Measurements from ENCODE around the gene ADCY7.

Gene ADCY7

DNA sequence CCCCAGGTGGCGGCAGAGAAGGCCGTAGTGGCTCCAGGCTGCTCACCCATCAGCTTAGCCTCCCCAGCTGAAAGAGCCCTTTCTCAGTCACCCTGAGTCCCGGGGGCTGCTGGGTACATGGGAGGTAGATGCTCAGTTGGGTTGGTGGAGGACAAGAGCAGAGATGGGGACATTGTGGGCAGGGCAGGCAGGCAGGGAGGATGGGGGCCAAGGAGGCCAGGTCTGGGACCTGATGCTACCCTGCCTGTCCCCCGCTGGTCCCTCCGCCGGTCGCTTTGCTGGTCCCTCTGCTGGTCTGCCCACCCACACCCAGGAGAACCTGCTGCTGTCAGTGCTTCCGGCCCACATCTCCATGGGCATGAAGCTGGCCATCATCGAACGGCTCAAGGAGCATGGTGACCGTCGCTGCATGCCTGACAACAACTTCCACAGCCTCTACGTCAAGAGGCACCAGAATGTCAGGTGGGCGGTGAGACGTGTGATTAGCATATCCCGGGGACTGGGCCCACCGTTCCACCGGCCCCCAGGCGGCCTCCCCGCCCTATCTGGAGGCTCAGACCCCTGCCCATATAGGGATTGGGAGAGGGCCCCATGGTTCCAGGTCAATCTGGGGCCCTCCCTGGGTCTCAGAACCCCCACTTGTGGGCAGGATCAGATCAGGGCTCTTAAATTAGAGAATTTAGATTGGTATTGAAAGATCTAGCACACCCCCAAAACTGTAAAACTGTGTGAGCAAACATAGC lies 26.9 kb downstream of the ADCY7 start:
- no peak overlapping the region for H3K4me3 ChIP-seq (ENCODE audit: low read length)
- DNase-seq (ENCODE audit: low read depth): no peak
- TF ChIP-seq, protein P1, sequence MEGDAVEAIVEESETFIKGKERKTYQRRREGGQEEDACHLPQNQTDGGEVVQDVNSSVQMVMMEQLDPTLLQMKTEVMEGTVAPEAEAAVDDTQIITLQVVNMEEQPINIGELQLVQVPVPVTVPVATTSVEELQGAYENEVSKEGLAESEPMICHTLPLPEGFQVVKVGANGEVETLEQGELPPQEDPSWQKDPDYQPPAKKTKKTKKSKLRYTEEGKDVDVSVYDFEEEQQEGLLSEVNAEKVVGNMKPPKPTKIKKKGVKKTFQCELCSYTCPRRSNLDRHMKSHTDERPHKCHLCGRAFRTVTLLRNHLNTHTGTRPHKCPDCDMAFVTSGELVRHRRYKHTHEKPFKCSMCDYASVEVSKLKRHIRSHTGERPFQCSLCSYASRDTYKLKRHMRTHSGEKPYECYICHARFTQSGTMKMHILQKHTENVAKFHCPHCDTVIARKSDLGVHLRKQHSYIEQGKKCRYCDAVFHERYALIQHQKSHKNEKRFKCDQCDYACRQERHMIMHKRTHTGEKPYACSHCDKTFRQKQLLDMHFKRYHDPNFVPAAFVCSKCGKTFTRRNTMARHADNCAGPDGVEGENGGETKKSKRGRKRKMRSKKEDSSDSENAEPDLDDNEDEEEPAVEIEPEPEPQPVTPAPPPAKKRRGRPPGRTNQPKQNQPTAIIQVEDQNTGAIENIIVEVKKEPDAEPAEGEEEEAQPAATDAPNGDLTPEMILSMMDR (IDR thresholded peaks at IDR 0.05; ENCODE audit: insufficient read depth, low read depth, low read length, missing control alignments): no peak

DNA sequence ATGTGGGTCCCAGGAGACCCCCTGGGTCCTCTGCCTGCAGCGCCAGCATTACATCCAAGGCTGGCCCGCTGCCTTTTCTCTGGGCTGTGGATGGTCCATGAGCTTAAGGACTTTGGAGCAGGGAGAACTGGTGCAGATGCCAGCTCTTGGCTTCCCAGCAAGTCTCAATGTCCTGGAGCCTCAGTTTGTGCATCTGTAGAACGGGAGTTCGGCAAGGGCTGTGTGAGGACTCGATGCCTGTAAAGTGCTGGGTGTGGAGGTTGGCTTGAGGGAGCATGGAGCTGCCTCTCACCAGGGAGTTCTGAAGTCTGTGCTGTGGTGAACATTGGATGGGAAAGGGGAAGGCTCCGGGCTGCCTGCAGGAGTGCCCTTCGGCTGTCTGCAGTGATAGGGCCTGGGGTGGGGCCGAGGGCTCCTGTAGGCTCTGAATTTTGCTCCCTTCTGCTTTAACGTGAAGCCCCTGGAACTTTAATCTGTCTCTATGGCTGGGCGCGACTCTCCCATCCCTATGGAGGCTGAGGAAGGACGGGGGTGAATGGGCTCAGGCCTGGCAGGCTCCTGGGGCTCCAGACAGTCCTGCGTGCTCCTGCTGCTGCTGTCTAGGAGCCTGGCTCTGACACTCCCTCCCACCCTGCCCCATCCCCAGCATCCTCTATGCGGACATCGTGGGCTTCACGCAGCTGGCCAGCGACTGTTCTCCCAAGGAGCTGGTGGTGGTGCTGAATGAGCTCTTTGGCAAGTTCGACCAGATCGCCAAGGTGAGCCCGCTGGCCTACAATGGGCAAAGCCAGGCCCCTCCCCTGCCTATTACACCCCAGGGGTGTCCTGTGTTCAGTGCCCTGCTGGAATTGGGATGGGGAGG lies 27.9 kb downstream of the ADCY7 start:
- DNase-seq (ENCODE audit: low read depth): no peak
- TF ChIP-seq, protein P1 (IDR thresholded peaks at IDR 0.05; ENCODE audit: insufficient read depth, low read depth, low read length, missing control alignments): no peak
- H3K4me3 ChIP-seq (ENCODE audit: low read length): no peak overlapping the region

DNA sequence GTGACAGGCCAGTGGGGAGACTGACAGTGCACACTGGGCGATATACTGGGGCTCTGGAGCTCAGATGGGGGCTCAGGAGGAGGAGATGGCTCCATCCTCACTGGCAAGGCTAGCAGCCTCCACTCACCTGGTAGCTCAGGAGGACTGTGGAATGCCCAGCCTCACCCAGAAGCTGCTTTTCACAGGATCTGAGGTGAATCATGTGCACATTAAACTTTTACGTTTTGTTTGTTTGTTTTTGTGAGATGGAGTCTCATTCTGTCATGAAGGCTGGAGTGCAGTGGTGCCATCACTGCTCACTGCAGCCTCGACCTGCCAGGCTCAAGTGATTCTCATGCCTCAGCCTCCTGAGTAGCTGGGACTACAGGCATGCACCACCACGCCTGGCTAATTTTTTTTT lies 28.6 kb downstream of the ADCY7 start:
- no peak for DNase-seq (ENCODE audit: low read depth)
- TF ChIP-seq, protein P1 (IDR thresholded peaks at IDR 0.05; ENCODE audit: insufficient read depth, low read depth, low read length, missing control alignments): no peak
- H3K4me3 ChIP-seq (ENCODE audit: low read length): no peak overlapping the region

DNA sequence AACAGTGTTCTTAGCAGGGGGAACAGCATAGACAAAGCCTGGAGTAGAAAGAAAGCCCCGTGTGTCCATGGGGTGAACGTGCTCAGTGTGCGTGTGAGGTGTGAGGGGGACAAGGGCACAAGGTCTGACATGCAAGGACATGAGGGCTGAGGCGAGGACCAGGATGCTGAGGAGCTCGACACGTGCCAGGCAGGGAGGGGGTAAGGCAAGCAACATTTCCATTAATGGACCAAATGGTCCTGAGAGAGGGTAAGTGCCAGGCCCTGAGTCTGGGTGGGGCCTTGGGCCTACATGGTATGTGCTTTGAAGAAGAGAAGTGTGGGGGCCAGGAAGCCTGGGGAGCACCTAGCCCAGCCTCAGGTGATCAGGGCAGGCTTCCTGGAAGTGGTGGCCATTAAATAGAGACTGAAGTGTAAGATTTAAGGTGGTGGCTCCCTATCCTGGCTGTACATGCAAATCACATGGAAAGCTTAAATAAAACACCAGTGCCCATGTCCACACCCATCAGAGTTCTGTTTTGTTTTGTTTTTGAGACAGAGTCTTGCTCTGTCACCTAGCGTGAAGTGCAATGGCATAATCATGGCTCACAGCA lies 29.3 kb downstream of the ADCY7 start:
- H3K4me3 ChIP-seq (ENCODE audit: low read length): no peak overlapping the region
- TF ChIP-seq, protein P1 (IDR thresholded peaks at IDR 0.05; ENCODE audit: insufficient read depth, low read depth, low read length, missing control alignments): no peak
- no peak for DNase-seq (ENCODE audit: low read depth)

DNA sequence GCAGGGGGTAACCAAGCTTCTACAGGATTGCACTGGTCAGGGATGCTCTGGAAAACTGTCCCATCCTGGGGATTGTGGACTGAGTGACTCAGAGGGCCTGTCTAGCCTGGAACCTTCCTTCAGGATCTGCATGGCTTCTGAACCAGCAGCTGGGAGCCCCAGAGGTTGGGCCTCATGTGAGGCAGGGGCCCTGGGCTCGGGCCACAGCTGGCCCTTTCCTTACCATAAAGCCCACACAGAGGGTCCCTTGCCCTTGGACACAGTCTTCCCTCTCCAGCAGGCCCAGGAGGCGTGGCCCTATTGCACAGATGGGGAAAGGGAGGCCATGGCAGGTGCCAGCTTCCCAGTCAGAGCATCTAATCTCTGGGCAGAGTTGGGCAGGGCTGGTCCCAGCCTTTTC lies 30.5 kb downstream of the ADCY7 start:
- no peak for DNase-seq (ENCODE audit: low read depth)
- H3K4me3 ChIP-seq (ENCODE audit: low read length): no peak overlapping the region

DNA sequence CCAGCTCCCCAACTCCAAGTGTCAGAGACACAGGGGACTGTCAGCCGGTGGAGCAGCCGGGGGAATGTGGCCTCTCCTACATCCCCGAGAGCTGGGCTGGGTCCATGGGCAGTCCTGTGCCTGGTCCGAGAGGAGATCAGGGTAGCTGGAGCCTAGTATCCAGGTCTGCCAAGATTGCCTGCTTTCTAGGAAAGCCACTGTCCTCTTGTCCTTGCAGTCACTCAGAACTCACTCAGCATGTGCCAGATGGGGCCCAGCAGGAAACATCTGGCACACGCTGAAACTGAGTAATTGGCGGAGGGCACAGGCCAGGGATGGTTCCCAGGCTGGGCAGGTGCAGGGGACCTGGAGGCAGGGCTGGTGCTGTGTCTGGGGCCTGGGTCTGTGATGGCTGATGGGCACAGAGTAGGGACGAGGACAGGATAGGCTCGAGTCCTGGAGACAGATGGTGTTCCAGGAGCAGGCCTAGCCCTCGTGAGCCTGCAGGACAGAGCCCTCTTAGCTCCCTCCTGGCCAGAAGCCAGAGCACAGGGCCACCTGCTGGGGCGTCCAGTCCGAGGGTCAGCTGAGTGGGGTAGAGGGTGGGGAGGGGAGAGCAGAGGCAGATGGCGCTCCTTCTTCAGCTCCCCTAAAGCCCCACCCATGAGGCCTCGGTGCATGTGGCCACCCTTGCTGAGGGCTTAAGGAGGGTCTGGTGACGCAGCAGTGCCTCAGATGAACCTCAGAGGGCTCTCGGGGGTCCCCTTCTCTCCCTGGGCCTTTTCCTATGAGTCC lies 31.1 kb downstream of the ADCY7 start:
- TF ChIP-seq, protein P1 (IDR thresholded peaks at IDR 0.05; ENCODE audit: insufficient read depth, low read depth, low read length, missing control alignments): no peak
- no peak for DNase-seq (ENCODE audit: low read depth)
- no peak overlapping the region for H3K4me3 ChIP-seq (ENCODE audit: low read length)

More for the DNA sequence above, 30.5 kb downstream of the ADCY7 start:
- TF ChIP-seq, protein P1 (IDR thresholded peaks at IDR 0.05; ENCODE audit: insufficient read depth, low read depth, low read length, missing control alignments): no peak

All from epithelial cell of esophagus (primary cell).